GM06990 (cell line): ENCODE results near the gene DTNA.

Experiments
- DNase-seq: peaks from one replicate; pipeline ENCODE4 v3.0.0-alpha.2; 2011; ENCODE audit not compliant: insufficient read length; ENCODE audit errors: extremely low read depth
- H3K27me3 ChIP-seq: replicated peaks from 2 replicates; pipeline ENCODE4 v1.6.0; 2011; ENCODE audit warnings: low read length; ENCODE audit not compliant: control insufficient read depth, insufficient read depth
- H3K36me3 ChIP-seq: 2 replicates; pipeline ENCODE4 v1.5.1; 2011; ENCODE audit warnings: low read length; ENCODE audit not compliant: control insufficient read depth, insufficient read depth
- H3K4me3 ChIP-seq: replicated peaks from 2 replicates; pipeline ENCODE4 v1.5.1; 2011; ENCODE audit warnings: low read depth, mild to moderate bottlenecking, control low read depth, low read length
- CTCF ChIP-seq: IDR thresholded peaks from 2 replicates; pipeline ENCODE4 v1.5.1; 2011; ENCODE audit warnings: low read length, control low read depth, mild to moderate bottlenecking, inconsistent platforms; ENCODE audit not compliant: insufficient read depth, poor library complexity, severe bottlenecking

The DTNA gene

GRCh38 chr18:34799291-34799690, 89.2 kb downstream of the DTNA start:
- H3K4me3 ChIP-seq = no peak overlapping the region
- no peak for TF ChIP-seq CTCF
- H3K36me3 ChIP-seq = no peaks in the 10 kb centered on the region
- H3K27me3 ChIP-seq = no peaks in the 10 kb centered on the region
- no peak for DNase-seq

GRCh38 chr18:34800381-34800780, 90.3 kb downstream of the DTNA start:
- no peak for DNase-seq
- no peak overlapping the region for H3K4me3 ChIP-seq
- H3K27me3 ChIP-seq = no peaks in the 10 kb centered on the region
- no peaks in the 10 kb centered on the region for H3K36me3 ChIP-seq
- no peak for TF ChIP-seq CTCF

- no peak for DNase-seq
- Histone ChIP-seq H3K36me3 (no peaks in the 10 kb centered on the region), H3K27me3 (no peaks in the 10 kb centered on the region), H3K4me3 (no peak overlapping the region)
- no peak for TF ChIP-seq CTCF
These were observed 91.7 kb downstream of the DTNA start for GRCh38 chr18:34801774-34802173.

GRCh38 chr18:34802959-34803358, 92.9 kb downstream of the DTNA start:
- no peaks in the 10 kb centered on the region for H3K36me3 ChIP-seq
- no peak for TF ChIP-seq CTCF
- no peak for DNase-seq

GRCh38 chr18:34803877-34804400, 93.8 kb downstream of the DTNA start:
- Histone ChIP-seq H3K27me3 (no peaks in the 10 kb centered on the region), H3K4me3 (no peak overlapping the region), H3K36me3 (no peaks in the 10 kb centered on the region)
- DNase-seq = no peak
- TF ChIP-seq CTCF = no peak

More at GRCh38 chr18:34802959-34803358, 92.9 kb downstream of the DTNA start:
- Histone ChIP-seq H3K4me3 (no peak overlapping the region), H3K27me3 (no peaks in the 10 kb centered on the region)
